WTC11 (cell line): Measurements from ENCODE around the gene LRRC30. TPM values are rescaled to one million over a fixed set of nuclear protein-coding genes. Genes with fewer than 3 reads are reported as not detected.

Experiments
- ATAC-seq: fragments of 200-7000 bp; cut with Tn5 transposase; 2 replicates; pipeline ENCODE4 v1.10.0; 2021; ENCODE audit warnings: mild to moderate bottlenecking, moderate library complexity
- CTCF ChIA-PET: fragments of 300-600 bp; sonication (Branson Sonifier 250); formaldehyde crosslinking; loops from one replicate; lab custom pipeline; 2021; ENCODE audit warnings: antibody characterized with exemption; lab: Charles Lee
- POLR2A ChIA-PET: fragments of 350-600 bp; sonication (Branson Sonifier 250); formaldehyde crosslinking; loops from one replicate; lab custom pipeline; 2021; ENCODE audit warnings: antibody characterized with exemption; lab: Charles Lee
- DNase-seq: peaks from one replicate; pipeline ENCODE4 v3.0.0; 2021; ENCODE audit warnings: low spot score
- H3K27ac Mint-ChIP-seq: 2 replicates; pipeline ENCODE4 v1.8.0; 2021; ENCODE audit warnings: mixed read lengths
- H3K27me3 Mint-ChIP-seq: 2 replicates; pipeline ENCODE4 v1.8.0; 2021; ENCODE audit warnings: low read depth, mild to moderate bottlenecking, moderate library complexity, mixed read lengths
- H3K36me3 Mint-ChIP-seq: 2 replicates; pipeline ENCODE4 v1.8.0; 2021; ENCODE audit warnings: mixed read lengths
- H3K4me1 Mint-ChIP-seq: 2 replicates; pipeline ENCODE4 v1.8.0; 2022; ENCODE audit warnings: mixed read lengths
- H3K4me3 Mint-ChIP-seq: 2 replicates; pipeline ENCODE4 v1.8.0; 2021; ENCODE audit warnings: mild to moderate bottlenecking, moderate library complexity, mixed read lengths
- H3K9me3 Mint-ChIP-seq: 2 replicates; pipeline ENCODE4 v1.8.0; 2021; ENCODE audit warnings: mixed read lengths
- CREB1 ChIP-seq: sonication (generic); formaldehyde crosslinking; IDR thresholded peaks from 2 replicates; pipeline ENCODE4 v1.8.0; 2023; ENCODE audit warnings: mild to moderate bottlenecking, missing genetic modification reagents
- EMX1 ChIP-seq: fragments of 250-450 bp; sonication (Bioruptor Pico); IDR thresholded peaks from 2 replicates; pipeline ENCODE4 v1.8.0; 2021; ENCODE audit warnings: mild to moderate bottlenecking
- ESRRA ChIP-seq: sonication (generic); formaldehyde crosslinking; IDR thresholded peaks from 2 replicates; pipeline ENCODE4 v1.8.1; 2022; ENCODE audit warnings: mild to moderate bottlenecking, missing genetic modification reagents, borderline replicate concordance
- IRF2 ChIP-seq: sonication (generic); formaldehyde crosslinking; IDR thresholded peaks from 2 replicates; pipeline ENCODE4 v1.8.0; 2022; ENCODE audit warnings: low read depth, missing genetic modification reagents, borderline replicate concordance
- JUN ChIP-seq: sonication (generic); formaldehyde crosslinking; IDR thresholded peaks from 2 replicates; pipeline ENCODE4 v1.8.0; 2023; ENCODE audit warnings: mild to moderate bottlenecking, missing genetic modification reagents
- KAT7 ChIP-seq: sonication (generic); formaldehyde crosslinking; IDR thresholded peaks from 2 replicates; pipeline ENCODE4 v1.8.1; 2023; ENCODE audit warnings: missing genetic modification reagents, mild to moderate bottlenecking, borderline replicate concordance
- PRRX2 ChIP-seq: fragments of 250-450 bp; sonication (Bioruptor Pico); IDR thresholded peaks from 2 replicates; pipeline ENCODE4 v1.8.0; 2021; ENCODE audit warnings: mild to moderate bottlenecking
- SMAD3 ChIP-seq: sonication (generic); formaldehyde crosslinking; IDR thresholded peaks from 2 replicates; pipeline ENCODE4 v1.8.0; 2022; ENCODE audit warnings: missing genetic modification reagents, mild to moderate bottlenecking, borderline replicate concordance
- SMAD4 ChIP-seq: sonication (generic); formaldehyde crosslinking; IDR thresholded peaks from 2 replicates; pipeline ENCODE4 v1.8.0; 2022; ENCODE audit warnings: mild to moderate bottlenecking, missing genetic modification reagents
- ZBTB21 ChIP-seq: sonication (generic); formaldehyde crosslinking; IDR thresholded peaks from 2 replicates; pipeline ENCODE4 v1.8.1; 2023; ENCODE audit warnings: mild to moderate bottlenecking, missing genetic modification reagents, borderline replicate concordance
- ZNF263 ChIP-seq: sonication (generic); formaldehyde crosslinking; IDR thresholded peaks from 2 replicates; pipeline ENCODE4 v1.8.1; 2022; ENCODE audit warnings: low read depth, mild to moderate bottlenecking, moderate library complexity, missing genetic modification reagents
- total RNA-seq: library from RNA; stranded (reverse); gene quantifications from 3 replicates; pipeline ENCODE4 v1.2.3, GENCODE V29; 2021
- TF ChIP-seq, protein P1 (sequence below): sonication (generic); formaldehyde crosslinking; IDR thresholded peaks from 2 replicates; pipeline ENCODE4 v1.8.0; 2023; ENCODE audit warnings: mild to moderate bottlenecking, missing genetic modification reagents
- TF ChIP-seq, protein P2 (sequence below): sonication (generic); formaldehyde crosslinking; IDR thresholded peaks from 2 replicates; pipeline ENCODE4 v1.8.1; 2022; ENCODE audit warnings: low read depth, mild to moderate bottlenecking, moderate library complexity, missing genetic modification reagents, borderline replicate concordance
- TF ChIP-seq, protein P3 (sequence below): sonication (generic); formaldehyde crosslinking; IDR thresholded peaks from 2 replicates; pipeline ENCODE4 v1.8.0; 2022; ENCODE audit warnings: mild to moderate bottlenecking, missing genetic modification reagents
- TF ChIP-seq, protein P4 (sequence below): fragments of 200-600 bp; IDR thresholded peaks from 2 replicates; pipeline ENCODE4 v1.8.0; 2022; ENCODE audit warnings: antibody characterized with exemption
- TF ChIP-seq, protein P5 (sequence below): sonication (generic); formaldehyde crosslinking; IDR thresholded peaks from 2 replicates; pipeline ENCODE4 v1.8.1; 2022; ENCODE audit warnings: mild to moderate bottlenecking, missing genetic modification reagents, moderate library complexity, borderline replicate concordance
- TF ChIP-seq, protein P6 (sequence below): fragments of 250-450 bp; sonication (Bioruptor Pico); IDR thresholded peaks from 2 replicates; pipeline ENCODE4 v2.1.2; 2022; ENCODE audit warnings: mild to moderate bottlenecking, moderate library complexity
- TF ChIP-seq, protein P7 (sequence below): fragments of 250-450 bp; sonication (Bioruptor Pico); IDR thresholded peaks from 2 replicates; pipeline ENCODE4 v1.9.0; 2021; ENCODE audit warnings: moderate library complexity, mild to moderate bottlenecking, inconsistent platforms, borderline replicate concordance

Gene LRRC30
- total RNA-seq, 1 experiment from 2014 or later: not detected

DNA sequence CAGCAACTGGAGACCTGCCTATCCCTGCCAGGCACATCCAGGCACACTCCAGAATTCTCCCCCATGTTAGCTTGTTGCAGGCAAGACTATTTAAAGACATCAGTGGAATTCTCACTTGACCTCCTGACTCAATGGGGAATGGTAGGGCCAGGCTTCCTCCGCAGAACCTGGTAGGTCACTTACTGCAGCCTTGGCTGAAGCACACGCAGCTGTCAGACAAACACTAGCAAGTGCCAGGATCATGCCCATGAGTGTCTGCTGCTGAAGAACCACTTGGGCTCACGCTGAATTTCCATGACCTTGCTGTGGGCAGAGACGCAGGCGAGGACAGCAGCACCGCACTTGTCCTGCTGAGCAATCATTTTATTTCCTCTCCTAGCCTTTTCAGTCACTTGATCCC, 3.2 kb downstream of the LRRC30 start (continued):
- TF ChIP-seq IRF2 (CRISPR knock-in tag): no peak
- TF ChIP-seq, protein P1, sequence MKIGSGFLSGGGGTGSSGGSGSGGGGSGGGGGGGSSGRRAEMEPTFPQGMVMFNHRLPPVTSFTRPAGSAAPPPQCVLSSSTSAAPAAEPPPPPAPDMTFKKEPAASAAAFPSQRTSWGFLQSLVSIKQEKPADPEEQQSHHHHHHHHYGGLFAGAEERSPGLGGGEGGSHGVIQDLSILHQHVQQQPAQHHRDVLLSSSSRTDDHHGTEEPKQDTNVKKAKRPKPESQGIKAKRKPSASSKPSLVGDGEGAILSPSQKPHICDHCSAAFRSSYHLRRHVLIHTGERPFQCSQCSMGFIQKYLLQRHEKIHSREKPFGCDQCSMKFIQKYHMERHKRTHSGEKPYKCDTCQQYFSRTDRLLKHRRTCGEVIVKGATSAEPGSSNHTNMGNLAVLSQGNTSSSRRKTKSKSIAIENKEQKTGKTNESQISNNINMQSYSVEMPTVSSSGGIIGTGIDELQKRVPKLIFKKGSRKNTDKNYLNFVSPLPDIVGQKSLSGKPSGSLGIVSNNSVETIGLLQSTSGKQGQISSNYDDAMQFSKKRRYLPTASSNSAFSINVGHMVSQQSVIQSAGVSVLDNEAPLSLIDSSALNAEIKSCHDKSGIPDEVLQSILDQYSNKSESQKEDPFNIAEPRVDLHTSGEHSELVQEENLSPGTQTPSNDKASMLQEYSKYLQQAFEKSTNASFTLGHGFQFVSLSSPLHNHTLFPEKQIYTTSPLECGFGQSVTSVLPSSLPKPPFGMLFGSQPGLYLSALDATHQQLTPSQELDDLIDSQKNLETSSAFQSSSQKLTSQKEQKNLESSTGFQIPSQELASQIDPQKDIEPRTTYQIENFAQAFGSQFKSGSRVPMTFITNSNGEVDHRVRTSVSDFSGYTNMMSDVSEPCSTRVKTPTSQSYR (CRISPR knock-in tag): no peak
- TF ChIP-seq KAT7 (CRISPR knock-in tag): no peak

DNA sequence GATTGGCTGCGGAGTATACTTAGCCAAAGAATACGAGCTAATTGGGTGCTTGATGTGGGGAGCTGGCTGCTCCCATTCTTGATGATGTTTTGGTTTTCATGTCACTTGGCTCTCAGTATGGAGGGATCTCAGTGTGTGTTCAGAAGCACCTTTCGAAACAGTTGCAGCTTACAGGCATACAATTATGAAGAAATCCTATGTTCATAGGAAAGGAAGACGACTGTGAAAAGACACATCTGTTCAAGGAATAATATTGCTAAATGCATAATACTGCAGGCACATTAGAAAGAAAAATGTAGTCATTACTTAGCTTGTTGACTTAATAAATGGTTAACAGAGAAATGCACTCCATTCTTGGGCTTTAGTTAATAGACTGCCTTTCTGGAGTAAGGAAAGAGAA, 4.1 kb downstream of the LRRC30 start:
- Mint-ChIP-seq H3K4me3 (no peak overlapping the region), H3K36me3 (no peaks in the 10 kb centered on the region), H3K27me3 (no peaks in the 10 kb centered on the region), H3K9me3 (peaks cover under 1% of the 10 kb centered on the region; the same call in 1 of the 2 replicates), H3K4me1 (no peaks in the 10 kb centered on the region), H3K27ac (no peak overlapping the region)
- ChIA-PET POLR2A (no interaction called here), CTCF (no interaction called here)
- TF ChIP-seq EMX1 (CRISPR knock-in tag) (no peak), JUN (no peak), ZNF263 (CRISPR knock-in tag) (no peak), ZBTB21 (CRISPR knock-in tag) (no peak), SMAD4 (CRISPR knock-in tag) (no peak)
- TF ChIP-seq, protein P2, sequence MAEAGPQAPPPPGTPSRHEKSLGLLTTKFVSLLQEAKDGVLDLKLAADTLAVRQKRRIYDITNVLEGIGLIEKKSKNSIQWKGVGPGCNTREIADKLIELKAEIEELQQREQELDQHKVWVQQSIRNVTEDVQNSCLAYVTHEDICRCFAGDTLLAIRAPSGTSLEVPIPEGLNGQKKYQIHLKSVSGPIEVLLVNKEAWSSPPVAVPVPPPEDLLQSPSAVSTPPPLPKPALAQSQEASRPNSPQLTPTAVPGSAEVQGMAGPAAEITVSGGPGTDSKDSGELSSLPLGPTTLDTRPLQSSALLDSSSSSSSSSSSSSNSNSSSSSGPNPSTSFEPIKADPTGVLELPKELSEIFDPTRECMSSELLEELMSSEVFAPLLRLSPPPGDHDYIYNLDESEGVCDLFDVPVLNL: no peak
- TF ChIP-seq, protein P3, sequence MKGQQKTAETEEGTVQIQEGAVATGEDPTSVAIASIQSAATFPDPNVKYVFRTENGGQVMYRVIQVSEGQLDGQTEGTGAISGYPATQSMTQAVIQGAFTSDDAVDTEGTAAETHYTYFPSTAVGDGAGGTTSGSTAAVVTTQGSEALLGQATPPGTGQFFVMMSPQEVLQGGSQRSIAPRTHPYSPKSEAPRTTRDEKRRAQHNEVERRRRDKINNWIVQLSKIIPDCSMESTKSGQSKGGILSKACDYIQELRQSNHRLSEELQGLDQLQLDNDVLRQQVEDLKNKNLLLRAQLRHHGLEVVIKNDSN (CRISPR knock-in tag): no peak
- TF ChIP-seq, protein P4, sequence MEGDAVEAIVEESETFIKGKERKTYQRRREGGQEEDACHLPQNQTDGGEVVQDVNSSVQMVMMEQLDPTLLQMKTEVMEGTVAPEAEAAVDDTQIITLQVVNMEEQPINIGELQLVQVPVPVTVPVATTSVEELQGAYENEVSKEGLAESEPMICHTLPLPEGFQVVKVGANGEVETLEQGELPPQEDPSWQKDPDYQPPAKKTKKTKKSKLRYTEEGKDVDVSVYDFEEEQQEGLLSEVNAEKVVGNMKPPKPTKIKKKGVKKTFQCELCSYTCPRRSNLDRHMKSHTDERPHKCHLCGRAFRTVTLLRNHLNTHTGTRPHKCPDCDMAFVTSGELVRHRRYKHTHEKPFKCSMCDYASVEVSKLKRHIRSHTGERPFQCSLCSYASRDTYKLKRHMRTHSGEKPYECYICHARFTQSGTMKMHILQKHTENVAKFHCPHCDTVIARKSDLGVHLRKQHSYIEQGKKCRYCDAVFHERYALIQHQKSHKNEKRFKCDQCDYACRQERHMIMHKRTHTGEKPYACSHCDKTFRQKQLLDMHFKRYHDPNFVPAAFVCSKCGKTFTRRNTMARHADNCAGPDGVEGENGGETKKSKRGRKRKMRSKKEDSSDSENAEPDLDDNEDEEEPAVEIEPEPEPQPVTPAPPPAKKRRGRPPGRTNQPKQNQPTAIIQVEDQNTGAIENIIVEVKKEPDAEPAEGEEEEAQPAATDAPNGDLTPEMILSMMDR: no peak
- ATAC-seq (no peak), DNase-seq (no peak)

DNA sequence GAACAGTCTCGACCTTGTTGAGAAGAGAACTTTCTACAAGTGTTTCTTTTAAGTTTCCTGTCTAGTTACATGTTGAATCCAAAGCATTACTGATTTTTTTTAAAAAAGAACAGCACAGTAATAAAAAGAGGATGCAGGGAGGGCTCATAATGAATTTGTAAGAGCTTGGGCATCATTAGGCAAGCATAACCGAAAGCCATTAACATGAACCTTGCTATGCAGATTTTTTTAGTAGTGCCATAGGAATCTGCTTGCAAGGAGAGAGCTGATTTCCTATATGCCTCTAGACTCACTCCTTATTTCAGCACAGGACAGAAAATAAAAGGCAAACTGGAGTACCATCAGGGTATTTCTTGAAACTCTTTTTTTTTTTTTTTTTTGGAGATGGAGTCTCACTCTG, 5.2 kb downstream of the LRRC30 start:
- H3K36me3 Mint-ChIP-seq: peaks cover 8% of the 10 kb centered on the region; the same call in 1 of the 2 replicates

DNA sequence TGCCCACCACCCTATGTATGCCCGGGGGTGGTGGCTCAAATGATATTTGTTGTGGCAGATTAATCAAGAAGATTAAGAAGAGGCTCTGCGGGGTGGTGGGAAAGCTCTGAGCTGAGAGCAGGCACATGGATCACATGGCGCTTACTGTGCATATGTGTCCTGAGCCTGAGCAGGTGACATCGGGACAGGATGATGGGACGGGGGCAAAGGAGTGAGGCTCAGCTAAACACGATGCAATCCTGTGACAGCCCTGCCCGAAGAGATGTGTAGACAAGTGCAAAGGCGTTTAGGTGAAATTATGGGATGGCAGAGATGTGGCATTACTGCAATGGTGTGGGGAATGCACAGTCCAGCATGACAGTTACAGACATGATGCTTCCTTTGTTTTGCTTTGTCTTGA, 6.0 kb downstream of the LRRC30 start:
- H3K27ac Mint-ChIP-seq: no peak overlapping the region
- peaks cover 15% of the 10 kb centered on the region for H3K9me3 Mint-ChIP-seq
- no peaks in the 10 kb centered on the region for H3K4me1 Mint-ChIP-seq
- DNase-seq (no peak), ATAC-seq (no peak)
- H3K4me3 Mint-ChIP-seq: no peak overlapping the region
- H3K27me3 Mint-ChIP-seq: no peaks in the 10 kb centered on the region
- CTCF ChIA-PET: no interaction called here
- peaks cover 8% of the 10 kb centered on the region; the same call in 1 of the 2 replicates for H3K36me3 Mint-ChIP-seq
- POLR2A ChIA-PET: no interaction called here
- TF ChIP-seq KAT7 (CRISPR knock-in tag) (no peak), SMAD3 (CRISPR knock-in tag) (no peak), CREB1 (CRISPR knock-in tag) (no peak), ESRRA (CRISPR knock-in tag) (no peak)
- TF ChIP-seq, protein P5, sequence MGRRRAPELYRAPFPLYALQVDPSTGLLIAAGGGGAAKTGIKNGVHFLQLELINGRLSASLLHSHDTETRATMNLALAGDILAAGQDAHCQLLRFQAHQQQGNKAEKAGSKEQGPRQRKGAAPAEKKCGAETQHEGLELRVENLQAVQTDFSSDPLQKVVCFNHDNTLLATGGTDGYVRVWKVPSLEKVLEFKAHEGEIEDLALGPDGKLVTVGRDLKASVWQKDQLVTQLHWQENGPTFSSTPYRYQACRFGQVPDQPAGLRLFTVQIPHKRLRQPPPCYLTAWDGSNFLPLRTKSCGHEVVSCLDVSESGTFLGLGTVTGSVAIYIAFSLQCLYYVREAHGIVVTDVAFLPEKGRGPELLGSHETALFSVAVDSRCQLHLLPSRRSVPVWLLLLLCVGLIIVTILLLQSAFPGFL (CRISPR knock-in tag): no peak
- TF ChIP-seq, protein P6, sequence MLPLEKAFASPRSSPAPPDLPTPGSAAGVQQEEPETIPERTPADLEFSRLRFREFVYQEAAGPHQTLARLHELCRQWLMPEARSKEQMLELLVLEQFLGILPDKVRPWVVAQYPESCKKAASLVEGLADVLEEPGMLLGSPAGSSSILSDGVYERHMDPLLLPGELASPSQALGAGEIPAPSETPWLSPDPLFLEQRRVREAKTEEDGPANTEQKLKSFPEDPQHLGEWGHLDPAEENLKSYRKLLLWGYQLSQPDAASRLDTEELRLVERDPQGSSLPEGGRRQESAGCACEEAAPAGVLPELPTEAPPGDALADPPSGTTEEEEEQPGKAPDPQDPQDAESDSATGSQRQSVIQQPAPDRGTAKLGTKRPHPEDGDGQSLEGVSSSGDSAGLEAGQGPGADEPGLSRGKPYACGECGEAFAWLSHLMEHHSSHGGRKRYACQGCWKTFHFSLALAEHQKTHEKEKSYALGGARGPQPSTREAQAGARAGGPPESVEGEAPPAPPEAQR: no peak
- TF ChIP-seq, protein P7, sequence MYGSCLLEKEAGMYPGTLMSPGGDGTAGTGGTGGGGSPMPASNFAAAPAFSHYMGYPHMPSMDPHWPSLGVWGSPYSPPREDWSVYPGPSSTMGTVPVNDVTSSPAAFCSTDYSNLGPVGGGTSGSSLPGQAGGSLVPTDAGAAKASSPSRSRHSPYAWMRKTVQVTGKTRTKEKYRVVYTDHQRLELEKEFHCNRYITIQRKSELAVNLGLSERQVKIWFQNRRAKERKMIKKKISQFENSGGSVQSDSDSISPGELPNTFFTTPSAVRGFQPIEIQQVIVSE: no peak

More for the DNA sequence above, 5.2 kb downstream of the LRRC30 start:
- DNase-seq: no peak
- ChIA-PET CTCF (no interaction called here), POLR2A (no interaction called here)
- Mint-ChIP-seq H3K4me1 (no peaks in the 10 kb centered on the region), H3K4me3 (no peak overlapping the region), H3K9me3 (peaks cover 11% of the 10 kb centered on the region), H3K27me3 (no peaks in the 10 kb centered on the region), H3K27ac (no peak overlapping the region)
- TF ChIP-seq PRRX2 (CRISPR knock-in tag): no peak
- ATAC-seq: no peak
